Activated CD8-positive, alpha-beta memory T cell treated with anti-CD3 and anti-CD28 coated beads, Interleukin-2, amount 50 U/mL, for 24 hours (primary cell): Measurements from ENCODE around the gene GRID1.

Source experiments
- DNase-seq: peaks from one replicate; pipeline ENCODE4 v3.0.0-alpha.2; 2020; ENCODE audit errors: extremely low read depth

GRID1 gene

DNA sequence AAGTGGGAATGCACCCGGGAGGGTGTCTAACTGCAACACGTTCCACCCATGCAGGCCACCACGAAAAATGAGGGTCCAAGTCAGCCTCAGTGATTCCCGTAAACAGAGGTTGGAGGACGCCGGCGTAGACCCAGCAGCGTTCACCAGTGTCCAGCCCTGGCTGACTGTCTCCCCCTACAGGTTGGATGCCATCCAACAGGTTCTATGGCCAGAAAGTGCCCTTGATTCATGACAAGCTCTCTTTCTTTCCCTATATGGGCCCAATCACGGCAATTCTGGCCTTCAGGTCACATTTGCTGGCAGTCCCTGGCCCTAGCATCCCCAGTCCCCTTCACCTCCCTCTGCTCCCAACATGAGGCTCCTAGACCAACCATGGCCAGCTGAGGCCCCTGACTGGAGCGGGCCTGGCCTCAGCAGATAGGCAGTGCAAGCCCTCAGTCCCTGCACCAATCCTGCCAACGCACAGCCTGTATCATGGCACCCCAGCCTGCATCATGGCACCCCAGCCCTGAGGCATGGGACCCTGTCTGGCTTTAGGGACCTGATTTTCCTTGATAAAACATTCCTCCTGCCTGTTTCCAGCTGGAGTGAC, 227.4 kb downstream of the GRID1 start:
- no peak for DNase-seq

DNA sequence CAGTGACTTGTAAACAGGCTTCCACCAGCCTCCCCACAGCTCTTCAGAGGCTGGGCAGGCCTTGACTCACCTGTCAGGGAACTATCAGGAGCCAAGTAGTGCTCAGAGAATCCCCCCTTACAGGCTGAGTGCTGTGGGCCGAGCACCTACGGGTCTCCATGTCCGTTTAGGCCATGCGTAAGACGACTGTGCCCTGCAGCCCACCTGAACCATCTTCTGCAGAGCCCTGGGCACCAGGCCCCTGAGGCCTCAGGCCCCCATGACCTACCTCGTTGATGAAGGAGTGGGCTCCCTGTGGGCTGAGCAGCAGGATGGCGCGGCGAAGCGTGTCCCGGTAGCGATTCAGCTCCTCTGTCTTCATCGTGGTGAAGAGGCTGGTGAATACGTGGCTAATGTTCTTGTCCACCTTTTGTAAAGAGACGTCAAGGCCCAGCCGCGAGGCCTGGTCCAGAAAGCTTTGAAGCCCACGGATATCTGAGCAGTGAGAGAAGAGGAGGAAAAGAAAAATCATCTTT, 228.0 kb downstream of the GRID1 start:
- no peak for DNase-seq

DNA sequence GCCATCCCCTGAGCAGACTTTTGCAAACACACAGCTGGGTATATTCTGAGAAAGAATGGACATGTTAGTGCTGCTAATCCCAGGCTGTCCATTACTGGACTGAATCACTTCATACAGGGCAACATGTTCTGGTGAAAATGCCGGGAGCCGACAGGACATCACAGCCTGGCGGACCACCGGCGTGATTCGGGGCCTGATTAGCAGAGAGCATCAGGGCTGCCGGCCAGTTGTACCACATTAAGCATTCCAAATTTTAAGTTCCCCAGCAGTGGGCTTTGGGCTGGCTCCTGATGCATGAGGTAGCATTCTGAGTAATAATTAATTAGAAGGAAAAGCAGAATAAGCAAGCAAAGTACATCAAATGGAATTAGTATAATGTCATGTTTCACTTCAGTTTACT, 229.0 kb downstream of the GRID1 start:
- no peak for DNase-seq

DNA sequence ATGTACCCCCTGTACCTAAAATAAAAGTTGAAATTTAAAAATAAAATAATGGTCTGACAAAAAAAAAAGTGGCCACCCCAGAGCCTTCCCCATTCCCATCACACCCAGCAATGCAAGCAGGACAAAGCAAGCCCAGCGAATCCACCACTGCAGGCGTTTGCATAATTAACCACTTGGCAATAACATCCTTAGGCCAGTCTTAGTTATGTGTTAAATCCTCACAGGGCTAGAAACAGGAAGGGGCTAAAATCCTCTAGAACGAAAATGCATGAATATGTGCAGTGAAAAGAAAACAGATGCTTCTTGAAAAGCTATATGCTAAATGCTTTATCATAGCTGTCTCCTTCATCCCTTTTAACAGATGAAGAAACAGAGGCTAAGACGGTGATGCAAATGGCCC, 229.7 kb downstream of the GRID1 start:
- DNase-seq = no peak

DNA sequence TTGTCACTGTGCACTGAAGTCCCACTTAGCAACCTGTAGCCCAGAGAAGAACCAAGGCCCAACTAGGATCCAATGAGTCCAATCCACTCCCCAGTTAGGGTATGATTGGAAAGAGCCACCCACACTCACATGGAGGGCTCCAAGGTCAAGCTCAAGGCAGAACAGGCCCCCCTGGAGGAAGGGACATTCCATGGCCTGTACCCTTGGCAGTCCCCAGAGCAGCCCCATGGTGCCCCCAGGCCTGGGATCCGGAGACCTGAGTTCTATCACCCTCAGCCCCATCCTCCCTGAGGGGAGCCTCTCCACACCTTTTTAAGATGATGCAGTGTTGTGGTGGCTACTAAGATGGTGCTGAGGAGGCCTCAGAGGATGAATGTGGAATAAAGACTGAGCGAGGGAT, 231.4 kb downstream of the GRID1 start:
- no peak for DNase-seq

DNA sequence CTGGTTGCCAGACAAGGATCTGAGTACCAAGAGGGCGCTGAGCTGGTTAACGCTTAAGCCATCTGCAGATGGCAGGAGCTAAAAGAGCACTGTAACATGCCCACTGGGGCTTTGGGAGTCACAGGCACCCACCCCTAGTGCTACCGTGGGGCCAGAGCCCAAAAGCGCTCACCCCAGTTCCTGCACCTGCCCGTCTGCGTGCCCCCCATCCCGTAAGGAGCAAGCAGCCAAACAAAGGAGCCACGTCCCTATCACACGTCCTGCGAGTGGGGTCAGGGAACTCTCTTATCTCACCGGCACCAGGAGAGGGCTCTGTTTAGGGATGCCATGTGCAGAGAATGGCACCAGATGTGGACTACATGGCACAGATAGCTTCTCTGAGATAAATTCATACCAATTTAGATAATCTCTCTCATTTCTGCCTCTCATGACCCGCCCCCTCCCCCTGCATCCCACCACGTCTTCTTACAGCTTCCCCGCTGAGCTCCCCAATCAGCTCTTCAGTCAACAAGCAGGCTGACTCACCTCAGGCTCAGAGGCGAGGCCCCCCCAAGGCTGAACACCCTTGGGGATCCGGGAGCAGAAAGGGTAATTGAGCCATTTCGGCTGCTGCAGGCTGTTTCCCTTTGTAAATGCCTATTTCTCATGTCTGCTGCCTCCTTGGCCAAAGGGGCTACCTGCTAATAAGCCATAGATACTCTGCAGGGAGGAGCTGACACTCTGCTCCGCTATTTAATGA, 235.7 kb downstream of the GRID1 start:
- DNase-seq = no peak

DNA sequence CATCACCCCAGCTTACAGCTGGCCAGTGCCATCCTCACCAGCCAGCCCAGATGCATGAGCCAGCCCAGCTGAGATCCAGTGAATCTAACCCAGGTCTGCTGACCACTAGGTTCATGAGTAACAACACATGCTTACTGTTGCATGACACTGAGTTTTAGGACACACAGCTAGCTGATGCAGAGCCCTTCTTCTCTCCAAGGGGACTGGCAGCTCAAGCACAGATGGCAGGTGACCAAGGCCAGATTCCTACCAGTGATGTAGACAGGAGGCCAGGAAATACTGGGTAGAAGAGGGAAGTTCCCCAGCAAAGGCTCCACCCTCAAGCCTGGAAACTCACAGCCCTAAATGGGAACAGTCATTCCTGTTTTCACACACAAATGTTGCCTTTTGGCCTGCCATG, 236.6 kb downstream of the GRID1 start:
- DNase-seq = no peak

DNA sequence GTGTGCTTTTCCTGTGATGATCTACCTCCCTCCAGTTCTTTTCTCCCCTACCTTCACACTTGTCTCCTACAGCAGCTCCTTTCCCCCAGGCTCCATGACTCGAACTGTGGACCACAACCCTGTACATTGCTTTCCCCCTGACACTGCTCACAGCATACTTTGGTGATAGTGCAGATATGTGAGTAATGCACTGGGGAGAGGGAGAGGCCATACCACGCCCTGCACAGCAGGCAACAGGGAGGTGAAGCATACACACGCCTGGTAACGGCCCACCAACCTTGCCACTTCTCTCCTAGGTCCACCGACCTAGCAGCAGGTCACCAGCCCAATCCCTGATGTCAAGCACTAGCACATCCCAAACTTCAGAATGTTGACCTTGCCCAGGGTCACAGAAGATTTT, 238.2 kb downstream of the GRID1 start:
- no peak for DNase-seq

DNA sequence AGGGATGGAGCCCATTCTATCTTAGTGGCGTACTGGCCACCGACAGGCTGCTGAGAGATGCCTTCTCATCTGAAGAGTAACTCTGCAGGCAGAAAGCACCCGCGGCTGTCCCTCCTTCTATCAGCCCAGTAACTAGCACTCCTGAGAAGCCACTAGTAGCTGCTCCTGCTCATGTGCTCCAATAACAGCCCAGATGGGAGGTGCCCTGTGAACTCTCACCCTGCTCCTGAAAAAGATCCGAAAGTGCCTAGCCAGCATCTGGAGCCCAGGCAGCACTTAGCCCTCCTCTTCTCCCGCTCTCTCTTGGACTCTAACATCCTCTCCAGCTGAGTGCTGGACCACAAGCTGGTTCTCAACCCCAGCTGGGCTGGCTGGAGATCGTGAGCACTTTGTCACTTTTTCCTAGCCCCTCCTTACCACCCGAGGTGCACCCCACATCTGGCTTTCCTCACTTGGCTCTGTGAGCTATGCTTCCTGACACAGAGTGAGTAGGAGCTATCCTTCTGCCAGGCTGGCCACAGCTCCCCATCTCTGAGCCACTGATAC, 239.2 kb downstream of the GRID1 start:
- DNase-seq = no peak

DNA sequence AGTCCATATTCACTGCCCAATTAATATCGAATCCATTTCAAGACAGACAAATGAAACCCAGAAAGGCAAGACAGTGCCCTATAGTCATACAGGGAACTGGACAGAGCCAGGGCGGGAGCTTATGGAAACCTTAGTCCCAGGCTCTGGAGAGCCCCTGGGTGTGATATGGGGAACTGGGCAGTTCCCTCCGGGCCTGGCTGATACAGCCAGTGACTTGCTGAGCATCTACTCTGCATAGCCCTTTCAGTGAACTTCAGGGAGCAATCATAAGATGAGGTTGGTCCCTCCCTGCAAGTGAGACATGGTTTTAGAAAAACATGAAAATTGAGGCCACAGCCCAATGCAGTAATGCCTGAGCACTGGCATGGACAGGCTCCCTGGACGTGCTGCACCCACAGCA, 241.9 kb downstream of the GRID1 start:
- DNase-seq = no peak

DNA sequence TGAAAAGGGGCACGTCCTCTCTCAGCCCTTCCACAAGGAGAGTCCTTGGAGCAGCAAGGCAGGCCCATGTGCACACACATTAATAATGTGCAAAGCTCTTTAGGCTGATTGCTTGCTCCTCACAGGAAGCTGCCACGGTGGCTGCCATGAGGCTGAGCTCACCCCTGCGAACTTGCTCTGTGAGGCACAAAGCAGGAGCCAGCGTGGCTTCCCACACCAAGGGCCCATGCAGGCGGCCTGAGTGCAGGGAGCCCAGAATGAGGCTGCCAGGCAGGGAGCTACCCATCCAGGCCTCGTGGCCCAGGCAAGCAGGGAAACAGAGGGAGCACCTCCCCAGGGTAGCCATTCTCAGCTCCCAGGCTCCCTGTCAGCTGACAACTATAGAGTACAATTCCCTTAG, 242.9 kb downstream of the GRID1 start:
- no peak for DNase-seq

DNA sequence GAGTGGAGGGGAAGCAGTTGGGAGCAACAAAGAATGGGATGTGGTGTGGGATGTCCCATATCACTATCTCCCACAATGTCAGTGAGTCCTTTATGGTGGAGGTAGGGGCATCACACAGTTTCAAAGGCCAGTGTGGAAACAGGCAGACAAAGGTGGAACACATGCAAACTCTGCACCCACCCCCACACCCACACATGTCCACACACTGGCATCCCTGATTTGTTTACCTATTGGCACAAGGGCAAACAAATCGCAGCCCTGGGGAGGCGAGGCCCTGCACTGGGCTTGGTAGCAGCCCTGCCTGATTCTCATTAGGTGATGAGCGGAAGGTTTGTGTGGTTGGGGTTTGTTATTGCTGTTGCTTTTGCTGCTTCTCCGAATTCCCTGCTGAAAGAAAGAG, 243.3 kb downstream of the GRID1 start:
- DNase-seq = no peak

DNA sequence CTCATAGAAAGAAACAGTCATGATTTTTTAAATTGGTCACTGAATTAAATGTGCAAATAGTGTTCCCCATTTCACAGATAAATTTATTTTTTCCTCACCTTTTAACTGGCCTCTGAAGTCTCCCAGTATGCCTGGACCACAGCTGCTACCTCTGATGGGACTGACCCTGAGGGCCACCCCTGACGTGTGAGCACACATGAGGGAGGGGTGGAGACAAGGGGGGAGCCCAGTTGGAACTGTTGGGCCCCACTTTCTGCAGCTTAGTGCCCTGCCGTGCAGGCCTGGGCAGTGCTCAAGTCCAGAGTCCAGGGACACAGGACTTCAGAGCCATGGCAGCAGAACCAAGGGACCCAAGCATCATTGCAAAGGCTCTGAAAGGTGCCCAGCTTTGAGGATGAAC, 243.9 kb downstream of the GRID1 start:
- DNase-seq = no peak

DNA sequence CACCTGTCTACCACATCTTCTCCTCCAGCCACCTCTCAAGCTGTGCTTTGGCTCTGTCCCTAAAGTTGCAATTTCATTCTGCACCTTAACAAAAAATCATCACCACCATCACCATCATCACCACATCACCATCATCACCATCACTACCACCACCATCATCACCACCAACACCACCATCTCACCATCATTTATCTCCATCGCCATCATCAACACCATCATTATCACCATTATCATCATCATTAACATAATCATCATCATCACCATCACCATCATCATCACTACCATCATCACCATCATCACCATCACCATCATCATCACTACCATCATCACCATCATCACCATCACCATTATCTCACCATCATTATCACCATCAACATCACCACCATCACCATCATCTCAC, 245.4 kb downstream of the GRID1 start:
- no peak for DNase-seq

DNA sequence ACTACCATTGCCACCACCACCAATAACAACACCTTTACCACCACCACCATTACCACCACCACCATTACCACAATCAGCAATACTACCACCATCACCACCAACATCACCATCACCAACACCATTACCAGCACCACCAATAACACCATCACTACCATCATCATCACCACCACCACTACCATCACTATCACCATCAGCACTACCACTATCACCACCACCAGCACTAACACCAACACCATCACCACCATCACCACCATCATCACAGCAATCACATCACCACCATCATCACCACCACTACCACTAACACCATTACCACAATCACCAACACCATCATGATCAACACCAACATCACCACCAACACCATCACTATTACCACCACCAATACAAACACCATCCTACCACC, 249.5 kb downstream of the GRID1 start:
- DNase-seq = no peak

DNA sequence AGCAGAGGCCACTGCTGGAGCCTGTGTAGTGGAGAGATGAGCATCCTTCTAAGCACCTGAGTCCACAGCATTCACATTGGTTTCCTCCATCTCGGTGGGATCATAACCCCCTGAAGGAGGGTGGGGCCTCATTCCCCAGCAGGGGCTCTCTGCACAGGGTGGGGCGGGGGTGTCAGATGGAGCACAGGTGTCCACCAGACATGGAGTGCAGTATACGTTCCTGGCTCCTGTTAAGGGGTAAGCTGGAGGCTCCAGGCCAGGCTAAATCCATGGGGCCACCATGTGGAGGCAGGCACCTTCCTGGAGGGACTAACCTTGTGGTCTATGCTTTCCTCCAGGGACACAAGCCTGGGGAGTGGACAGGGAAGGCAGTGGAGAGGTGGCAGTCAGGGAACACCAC, 252.6 kb downstream of the GRID1 start:
- DNase-seq = no peak

DNA sequence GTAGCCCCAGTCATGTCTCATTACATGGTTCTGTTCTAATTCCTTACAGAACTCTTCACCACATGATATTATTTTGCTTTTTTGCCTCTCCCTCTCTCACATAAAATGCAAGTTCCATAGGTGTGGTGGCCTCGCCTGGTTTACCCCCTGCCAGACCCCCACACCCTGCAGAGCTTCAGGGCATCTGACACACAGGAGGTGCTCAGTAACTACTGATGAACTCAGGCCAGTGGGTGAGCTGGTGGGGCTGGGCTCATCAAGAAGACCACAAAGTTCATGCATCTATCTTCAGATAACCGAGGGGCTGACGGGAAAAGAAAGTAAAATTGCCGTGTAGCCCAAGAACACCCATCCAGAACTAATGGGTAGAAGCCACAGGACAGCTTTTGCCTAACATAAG, 253.1 kb downstream of the GRID1 start:
- no peak for DNase-seq

DNA sequence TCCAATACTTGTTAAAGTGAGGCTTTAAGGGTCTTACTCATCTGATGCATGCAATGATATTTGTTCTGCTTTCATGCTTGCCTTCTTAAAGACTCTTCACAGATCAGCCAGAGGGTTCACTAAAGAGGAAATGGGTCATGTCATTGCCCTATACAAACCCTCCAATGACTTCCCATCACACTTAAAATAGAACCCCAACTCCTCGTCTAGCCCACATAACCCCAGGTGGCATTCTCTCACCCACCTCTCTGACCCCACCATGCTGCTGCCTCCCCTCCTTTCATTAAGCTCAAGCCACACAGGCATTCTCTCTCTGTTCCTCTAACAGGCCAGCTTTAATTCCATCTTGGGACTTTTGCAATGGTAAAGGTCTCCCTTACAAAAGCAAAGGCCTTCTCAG, 253.6 kb downstream of the GRID1 start:
- DNase-seq = no peak

DNA sequence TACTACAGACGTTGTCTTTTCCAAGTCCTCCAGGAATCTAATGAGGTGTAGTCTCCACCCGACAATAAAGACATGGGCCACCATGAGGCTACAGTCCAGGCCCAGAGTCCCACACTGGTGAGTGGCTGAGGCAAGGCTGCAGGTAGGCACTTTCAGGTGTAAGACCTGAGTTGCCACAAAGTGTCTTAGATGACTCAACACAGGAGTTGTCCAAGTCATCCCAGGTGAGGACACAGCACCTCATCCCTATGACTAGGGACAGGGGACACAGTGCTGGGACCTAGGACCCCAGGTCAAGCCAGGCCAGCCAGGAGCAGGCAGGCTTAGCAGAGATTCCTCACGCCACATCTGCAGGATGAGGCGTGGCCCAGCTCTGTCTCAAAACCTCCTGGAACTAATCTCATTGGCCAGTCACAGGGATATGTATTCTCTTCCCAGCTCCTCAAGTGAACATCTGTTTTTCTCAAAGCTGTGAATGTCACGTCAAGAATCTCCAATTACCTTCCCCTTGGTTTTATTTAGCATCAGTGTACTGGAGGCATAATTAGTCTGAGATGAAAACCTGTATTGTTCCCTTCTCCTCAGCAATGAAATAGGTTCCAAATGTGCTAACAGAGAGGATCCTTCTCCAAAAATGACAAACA, 254.6 kb downstream of the GRID1 start:
- no peak for DNase-seq

DNA sequence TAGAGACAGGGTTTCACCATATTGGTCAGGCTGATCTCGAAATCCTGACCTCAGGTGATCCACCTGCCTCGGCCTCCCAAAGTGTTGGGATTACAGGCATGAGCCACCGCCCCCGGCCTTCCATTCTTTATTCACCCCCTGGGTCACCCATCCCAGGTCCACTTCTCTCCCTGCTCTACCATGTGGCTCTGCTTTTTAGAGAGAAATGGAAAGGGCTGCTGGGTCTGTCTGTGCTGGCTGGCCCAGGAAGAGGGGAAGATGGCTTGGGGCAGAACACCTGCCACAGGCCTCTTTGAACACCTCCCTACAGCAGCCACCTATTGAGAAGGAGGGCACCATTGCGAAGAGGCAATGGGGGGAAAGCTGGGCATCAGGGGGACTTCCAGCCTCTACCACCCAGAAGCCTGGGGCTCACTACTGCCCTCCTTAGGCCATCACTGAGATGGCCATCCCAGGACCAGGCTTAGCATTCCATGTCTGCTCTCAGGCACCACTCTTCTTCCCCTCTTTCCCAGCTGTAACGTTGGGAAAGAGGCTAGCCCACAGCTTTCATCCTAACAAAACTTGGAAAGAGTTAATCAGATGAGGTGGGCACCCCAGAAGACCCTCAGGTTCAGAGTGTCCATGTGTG, 256.3 kb downstream of the GRID1 start:
- DNase-seq = no peak

DNA sequence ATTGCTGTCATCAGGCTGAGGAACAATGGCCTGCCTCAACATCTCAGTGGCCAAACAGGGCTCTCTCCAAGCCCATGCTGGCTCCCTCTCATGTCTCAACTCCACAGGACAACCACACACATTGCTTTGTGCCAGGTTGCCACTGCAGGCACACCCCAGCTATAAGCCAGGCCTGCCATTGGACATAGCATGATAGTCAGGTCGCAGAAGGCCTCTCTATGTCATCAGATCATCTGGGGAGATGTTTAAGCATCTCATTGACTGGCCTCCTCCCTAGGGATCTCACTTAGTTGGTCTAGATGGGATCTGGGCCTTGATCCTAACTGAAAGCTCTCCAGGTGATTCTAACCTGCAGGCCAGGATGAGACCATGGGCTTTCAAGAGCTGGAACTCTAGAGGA, 257.2 kb downstream of the GRID1 start:
- DNase-seq = no peak

DNA sequence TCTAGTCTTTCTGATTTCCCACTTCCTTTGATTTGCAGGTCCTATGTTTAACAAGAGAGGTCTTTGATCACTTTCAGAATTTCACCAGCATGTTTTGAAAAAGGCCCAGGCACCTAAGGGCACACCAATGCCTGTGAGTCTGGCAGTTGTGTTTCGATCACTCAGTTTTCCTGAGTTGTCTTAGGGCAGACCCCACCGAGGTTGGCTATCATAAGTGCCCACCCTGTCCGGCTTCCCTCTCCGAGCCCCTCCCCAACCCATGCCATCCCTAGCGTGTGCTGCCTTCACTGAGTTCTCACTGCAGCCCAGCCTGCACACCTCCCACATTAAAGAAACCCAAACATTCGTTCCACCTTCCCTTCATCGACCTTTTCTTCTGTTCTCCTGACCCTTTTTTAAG, 257.9 kb downstream of the GRID1 start:
- no peak for DNase-seq
